PC-3 (cell line): Measurements from ENCODE around the gene WDR82. TPM values are rescaled to one million over a fixed set of nuclear protein-coding genes. Genes with fewer than 3 reads are reported as not detected.

Experiments used
- ATAC-seq: fragments of 200-7000 bp; cut with Tn5 transposase; 2 replicates; pipeline ENCODE4 v1.9.1; 2020; ENCODE audit warnings: mild to moderate bottlenecking, moderate library complexity
- BruUV-seq: library from RNA; stranded (reverse); fragments of 400-500 nt; replicated peaks from 2 replicates; lab custom pipeline; 2021; lab: Mats Ljungman, UMichigan
- CTCF ChIA-PET: fragments of 300-600 bp; sonication (Branson Sonifier 250); formaldehyde crosslinking; loops from one replicate; lab custom pipeline; 2022; ENCODE audit warnings: antibody characterized with exemption; lab: Charles Lee
- POLR2A ChIA-PET: fragments of 300-600 bp; sonication (Branson Sonifier 250); formaldehyde crosslinking; loops from one replicate; lab custom pipeline; 2022; ENCODE audit warnings: antibody characterized with exemption; ENCODE audit not compliant: unreplicated experiment; lab: Charles Lee
- DNase-seq: peaks from one replicate; pipeline ENCODE4 v3.0.0-alpha.2; 2015
- H2AFZ ChIP-seq: fragments of 300-600 bp; sonication (generic); 2 replicates; pipeline ENCODE4 v1.6.0; 2016; ENCODE audit warnings: antibody characterized with exemption, low read length
- H3F3A ChIP-seq: fragments of 300-600 bp; sonication (generic); one replicate; pipeline ENCODE4 v1.6.0; 2017; ENCODE audit warnings: antibody characterized with exemption, low read length, control low read depth, mild to moderate bottlenecking; ENCODE audit not compliant: unreplicated experiment
- H3K27ac ChIP-seq: fragments of 300-600 bp; sonication (generic); 2 replicates; pipeline ENCODE4 v1.5.1; 2016; ENCODE audit warnings: mild to moderate bottlenecking, low read length
- H3K27me3 ChIP-seq: fragments of 300-600 bp; sonication (generic); 2 replicates; pipeline ENCODE4 v1.6.1; 2016; ENCODE audit warnings: low read length, mixed read lengths
- H3K36me3 ChIP-seq: fragments of 300-600 bp; sonication (generic); 2 replicates; pipeline ENCODE4 v1.6.1; 2016; ENCODE audit warnings: low read depth, mixed run types, low read length, mixed read lengths
- H3K4me1 ChIP-seq: fragments of 300-600 bp; sonication (generic); 2 replicates; pipeline ENCODE4 v1.5.1; 2016; ENCODE audit warnings: low read length; ENCODE audit not compliant: insufficient read depth
- H3K4me2 ChIP-seq: fragments of 300-600 bp; sonication (generic); 2 replicates; pipeline ENCODE4 v1.6.0; 2016; ENCODE audit warnings: low read length
- H3K4me3 ChIP-seq: fragments of 300-600 bp; sonication (generic); 2 replicates; pipeline ENCODE4 v1.5.1; 2016; ENCODE audit warnings: mild to moderate bottlenecking, low read length, mixed read lengths
- H3K79me2 ChIP-seq: fragments of 300-600 bp; sonication (generic); 2 replicates; pipeline ENCODE4 v1.6.1; 2017; ENCODE audit warnings: low read length, mixed read lengths
- H3K9ac ChIP-seq: fragments of 300-600 bp; sonication (generic); 2 replicates; pipeline ENCODE4 v1.6.0; 2016; ENCODE audit warnings: mild to moderate bottlenecking, low read length
- H3K9me2 ChIP-seq: fragments of 300-600 bp; sonication (generic); replicated peaks from 2 replicates; pipeline ENCODE4 v1.6.1; 2016; ENCODE audit warnings: mixed run types, low read length, mixed read lengths
- H3K9me3 ChIP-seq: fragments of 300-600 bp; sonication (generic); 2 replicates; pipeline ENCODE4 v1.6.1; 2016; ENCODE audit warnings: low read length, mixed read lengths
- H4K20me1 ChIP-seq: fragments of 300-600 bp; sonication (generic); 2 replicates; pipeline ENCODE4 v1.6.1; 2016; ENCODE audit warnings: low read length, mixed read lengths
- CTCF ChIP-seq: fragments of 300-600 bp; sonication (generic); conservative IDR thresholded peaks from 2 replicates; pipeline ENCODE4 v1.5.1; 2017; ENCODE audit warnings: antibody characterized with exemption, low read depth, mild to moderate bottlenecking, low read length
- EZH2 ChIP-seq: fragments of 300-600 bp; sonication (generic); IDR thresholded peaks from one replicate; pipeline ENCODE4 v1.6.1; 2017; ENCODE audit warnings: antibody characterized with exemption, mild to moderate bottlenecking, low read length; ENCODE audit not compliant: unreplicated experiment
- EZH2phosphoT487 ChIP-seq: fragments of 300-600 bp; sonication (generic); IDR thresholded peaks from 2 replicates; pipeline ENCODE4 v1.6.1; 2018; ENCODE audit warnings: mild to moderate bottlenecking, antibody characterized with exemption, low read length, borderline replicate concordance
- intact Hi-C: fragments of 100-400 bp; cut with micrococcal nuclease; formaldehyde crosslinking; loops from 2 replicates; pipeline ENCODE4 v1.9.0; 2023
- total RNA-seq: library from RNA; depleted of rRNA; stranded (reverse); fragments of >200 nt; gene quantifications from 2 replicates; pipeline ENCODE4 v1.2.3, GENCODE V29; 2014

Gene WDR82
- total RNA-seq, 1 experiment from 2014 or later: 56.4 TPM

- no peaks in the 10 kb centered on the region for H3K4me1 ChIP-seq
- peaks cover 11% of the 10 kb centered on the region for H3K79me2 ChIP-seq
- no peak overlapping the region for H3K4me2 ChIP-seq
- H2AFZ ChIP-seq: no peak overlapping the region
- no peaks in the 10 kb centered on the region for H3K9me2 ChIP-seq
- POLR2A ChIA-PET: no interaction called here
- no peaks in the 10 kb centered on the region for H3K9me3 ChIP-seq
- H3K9ac ChIP-seq: no peak overlapping the region
- TF ChIP-seq EZH2phosphoT487 (no peak), CTCF (no peak), EZH2 (no peak)
- CTCF ChIA-PET: no interaction called here
- peaks cover 2% of the 10 kb centered on the region for H3F3A ChIP-seq
- no peaks in the 10 kb centered on the region for H3K27me3 ChIP-seq
- intact Hi-C loops: no loop called here
- ATAC-seq (no peak), DNase-seq (no peak)
- peaks cover 79% of the 10 kb centered on the region for H3K36me3 ChIP-seq
- no peaks in the 10 kb centered on the region; the same call in 1 of the 2 replicates for H4K20me1 ChIP-seq
- H3K27ac ChIP-seq: no peak overlapping the region
- H3K4me3 ChIP-seq: no peak overlapping the region
- no TSS peak for BruUV-seq
Measured at GRCh38 chr3:52256622-52257021, 21.8 kb downstream of the WDR82 start.

DNA sequence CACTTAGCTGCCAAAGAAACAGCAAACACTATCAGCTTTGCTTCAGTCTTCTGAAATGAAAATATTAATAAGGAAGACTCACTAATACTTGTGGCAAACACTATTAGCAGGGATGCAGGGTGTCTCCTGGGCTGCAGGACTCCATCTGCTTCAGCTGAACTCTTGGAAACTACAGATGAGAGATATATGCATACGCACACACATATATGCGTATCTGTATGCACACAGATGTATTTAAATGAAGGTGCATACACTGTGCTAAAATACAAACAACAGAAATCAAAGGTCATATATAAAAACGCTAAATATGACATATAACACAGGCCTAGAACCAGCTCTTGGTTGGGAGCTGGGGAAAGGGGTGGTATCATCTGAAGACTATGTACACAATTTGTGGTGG is 22.3 kb downstream of the WDR82 start:
- Histone ChIP-seq H2AFZ (no peak overlapping the region), H3K27ac (no peak overlapping the region), H4K20me1 (no peaks in the 10 kb centered on the region), H3K4me2 (no peak overlapping the region), H3F3A (peaks cover 2% of the 10 kb centered on the region), H3K4me3 (no peak overlapping the region), H3K9me2 (no peaks in the 10 kb centered on the region), H3K36me3 (peaks cover 74% of the 10 kb centered on the region), H3K9ac (no peak overlapping the region), H3K4me1 (no peaks in the 10 kb centered on the region), H3K9me3 (no peaks in the 10 kb centered on the region), H3K79me2 (peaks cover 7% of the 10 kb centered on the region; the same call in 1 of the 2 replicates), H3K27me3 (no peaks in the 10 kb centered on the region)
- TF ChIP-seq EZH2phosphoT487 (no peak), EZH2 (no peak), CTCF (no peak)
- CTCF ChIA-PET: no interaction called here
- intact Hi-C loops: no loop called here
- ATAC-seq (no peak), DNase-seq (no peak)
- POLR2A ChIA-PET: no interaction called here
- BruUV-seq: no TSS peak

- TF ChIP-seq EZH2: no peak
- TF ChIP-seq EZH2phosphoT487: no peak
- TF ChIP-seq CTCF: no peak
- CTCF ChIA-PET: no interaction called here
- peaks cover 64% of the 10 kb centered on the region for H3K36me3 ChIP-seq
- no peak overlapping the region for H3K27ac ChIP-seq
- no peak overlapping the region for H3K4me2 ChIP-seq
- no peaks in the 10 kb centered on the region for H4K20me1 ChIP-seq
- BruUV-seq: no TSS peak
- H3F3A ChIP-seq: peaks cover 2% of the 10 kb centered on the region
- no peaks in the 10 kb centered on the region for H3K27me3 ChIP-seq
- no peak overlapping the region for H2AFZ ChIP-seq
- H3K9me2 ChIP-seq: no peaks in the 10 kb centered on the region
- DNase-seq (no peak), ATAC-seq (no peak)
- POLR2A ChIA-PET: no interaction called here
- H3K9ac ChIP-seq: no peak overlapping the region
- intact Hi-C loops: no loop called here
- no peaks in the 10 kb centered on the region for H3K4me1 ChIP-seq
- H3K79me2 ChIP-seq: peaks cover 4% of the 10 kb centered on the region; the same call in 1 of the 2 replicates
- H3K9me3 ChIP-seq: no peaks in the 10 kb centered on the region
- no peak overlapping the region for H3K4me3 ChIP-seq
Measured at GRCh38 chr3:52254608-52255007, 23.8 kb downstream of the WDR82 start.
